Parathyroid adenoma (tissue), 2 donors: ENCODE results near the gene WDR38.

Experiments used
- H2AFZ ChIP-seq: fragments of 300-600 bp; sonication (generic); one replicate; pipeline ENCODE4 v1.7.0; 2017; ENCODE audit warnings: antibody characterized with exemption, mild to moderate bottlenecking
- H3K27ac ChIP-seq: fragments of 300-600 bp; sonication (generic); one replicate; pipeline ENCODE4 v1.7.0; 2017
- H3K27me3 ChIP-seq: fragments of 300-600 bp; sonication (generic); one replicate; pipeline ENCODE4 v1.7.0; 2017; ENCODE audit warnings: low read length; ENCODE audit not compliant: control insufficient read depth, insufficient read depth
- H3K36me3 ChIP-seq: fragments of 300-600 bp; sonication (generic); one replicate; pipeline ENCODE4 v1.7.0; 2017; ENCODE audit warnings: low read length; ENCODE audit not compliant: control insufficient read depth, insufficient read depth
- H3K4me1 ChIP-seq: fragments of 300-600 bp; sonication (generic); one replicate; pipeline ENCODE4 v1.7.0; 2017; ENCODE audit warnings: control low read depth
- H3K4me2 ChIP-seq: fragments of 300-600 bp; sonication (generic); one replicate; pipeline ENCODE4 v1.7.0; 2017; ENCODE audit warnings: low read length
- H3K4me3 ChIP-seq: fragments of 300-600 bp; sonication (generic); one replicate; pipeline ENCODE4 v1.7.0; 2017; ENCODE audit warnings: low read depth, low read length
- H3K79me2 ChIP-seq: fragments of 300-600 bp; sonication (generic); one replicate; pipeline ENCODE4 v1.7.0; 2017; ENCODE audit warnings: control low read depth
- H3K9ac ChIP-seq: fragments of 300-600 bp; sonication (generic); one replicate; pipeline ENCODE4 v1.7.0; 2017; ENCODE audit warnings: mild to moderate bottlenecking
- H3K9me3 ChIP-seq: fragments of 300-600 bp; sonication (generic); one replicate; pipeline ENCODE4 v1.7.0; 2017; ENCODE audit warnings: low read length; ENCODE audit not compliant: control insufficient read depth
- TF ChIP-seq, protein P1 (sequence below): fragments of 300-600 bp; sonication (generic); IDR thresholded peaks from one replicate; pipeline ENCODE4 v1.7.0; 2017; ENCODE audit warnings: antibody characterized with exemption, mild to moderate bottlenecking
- donor health status: primary hyperparathyroidism.

Gene WDR38

DNA sequence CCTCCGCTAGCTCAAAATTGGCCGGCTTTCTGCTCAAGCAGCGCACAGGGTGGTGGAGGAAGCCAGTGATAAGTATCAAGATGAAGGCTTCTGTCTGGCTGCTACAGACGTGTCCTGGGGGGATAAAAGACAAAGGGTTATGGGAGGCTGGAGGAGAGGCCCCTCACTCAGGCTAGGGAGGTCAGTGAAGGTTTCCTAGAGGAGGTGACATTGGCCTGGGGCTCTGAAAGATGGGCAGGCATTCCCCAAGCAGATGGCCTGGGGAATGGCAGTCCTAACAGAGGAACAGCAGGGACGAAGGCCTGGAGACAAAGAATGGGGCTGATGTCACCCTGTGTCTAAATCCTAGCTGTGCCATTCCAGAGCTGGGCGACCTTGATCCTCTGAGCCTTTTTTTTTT lies 44.0 kb upstream of the WDR38 start:
- Histone ChIP-seq H3K27me3 (no peaks in the 10 kb centered on the region), H3K36me3 (no peaks in the 10 kb centered on the region), H3K27ac (no peak overlapping the region), H3K9me3 (no peaks in the 10 kb centered on the region), H3K4me2 (no peak overlapping the region), H2AFZ (no peak overlapping the region), H3K4me1 (no peaks in the 10 kb centered on the region), H3K9ac (no peak overlapping the region), H3K79me2 (no peaks in the 10 kb centered on the region), H3K4me3 (no peak overlapping the region)
- TF ChIP-seq, protein P1, sequence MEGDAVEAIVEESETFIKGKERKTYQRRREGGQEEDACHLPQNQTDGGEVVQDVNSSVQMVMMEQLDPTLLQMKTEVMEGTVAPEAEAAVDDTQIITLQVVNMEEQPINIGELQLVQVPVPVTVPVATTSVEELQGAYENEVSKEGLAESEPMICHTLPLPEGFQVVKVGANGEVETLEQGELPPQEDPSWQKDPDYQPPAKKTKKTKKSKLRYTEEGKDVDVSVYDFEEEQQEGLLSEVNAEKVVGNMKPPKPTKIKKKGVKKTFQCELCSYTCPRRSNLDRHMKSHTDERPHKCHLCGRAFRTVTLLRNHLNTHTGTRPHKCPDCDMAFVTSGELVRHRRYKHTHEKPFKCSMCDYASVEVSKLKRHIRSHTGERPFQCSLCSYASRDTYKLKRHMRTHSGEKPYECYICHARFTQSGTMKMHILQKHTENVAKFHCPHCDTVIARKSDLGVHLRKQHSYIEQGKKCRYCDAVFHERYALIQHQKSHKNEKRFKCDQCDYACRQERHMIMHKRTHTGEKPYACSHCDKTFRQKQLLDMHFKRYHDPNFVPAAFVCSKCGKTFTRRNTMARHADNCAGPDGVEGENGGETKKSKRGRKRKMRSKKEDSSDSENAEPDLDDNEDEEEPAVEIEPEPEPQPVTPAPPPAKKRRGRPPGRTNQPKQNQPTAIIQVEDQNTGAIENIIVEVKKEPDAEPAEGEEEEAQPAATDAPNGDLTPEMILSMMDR: no peak

DNA sequence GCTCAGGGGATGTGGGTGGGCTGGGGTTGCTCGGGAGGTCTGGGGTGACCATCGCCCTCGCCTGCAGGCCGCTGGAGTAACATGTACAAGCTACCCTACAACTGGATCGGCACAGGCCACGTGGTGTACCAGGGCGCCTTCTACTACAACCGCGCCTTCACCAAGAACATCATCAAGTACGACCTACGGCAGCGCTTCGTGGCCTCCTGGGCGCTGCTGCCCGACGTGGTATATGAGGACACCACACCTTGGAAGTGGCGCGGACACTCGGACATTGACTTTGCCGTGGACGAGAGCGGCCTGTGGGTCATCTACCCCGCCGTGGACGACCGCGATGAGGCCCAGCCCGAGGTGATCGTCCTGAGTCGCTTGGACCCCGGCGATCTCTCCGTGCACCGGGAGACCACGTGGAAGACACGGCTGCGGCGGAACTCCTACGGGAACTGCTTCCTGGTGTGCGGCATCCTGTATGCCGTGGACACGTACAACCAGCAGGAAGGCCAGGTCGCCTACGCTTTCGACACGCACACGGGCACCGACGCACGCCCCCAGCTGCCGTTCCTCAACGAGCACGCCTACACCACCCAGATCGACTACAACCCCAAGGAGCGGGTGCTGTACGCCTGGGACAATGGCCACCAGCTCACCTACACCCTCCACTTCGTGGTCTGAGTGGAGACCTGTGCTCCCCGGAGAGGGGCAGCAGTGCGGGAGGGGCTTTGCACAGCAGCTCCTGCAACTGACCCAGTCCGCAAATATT lies 43.3 kb upstream of the WDR38 start:
- TF ChIP-seq, protein P1: no peak
- H3K9ac ChIP-seq: no peak overlapping the region

DNA sequence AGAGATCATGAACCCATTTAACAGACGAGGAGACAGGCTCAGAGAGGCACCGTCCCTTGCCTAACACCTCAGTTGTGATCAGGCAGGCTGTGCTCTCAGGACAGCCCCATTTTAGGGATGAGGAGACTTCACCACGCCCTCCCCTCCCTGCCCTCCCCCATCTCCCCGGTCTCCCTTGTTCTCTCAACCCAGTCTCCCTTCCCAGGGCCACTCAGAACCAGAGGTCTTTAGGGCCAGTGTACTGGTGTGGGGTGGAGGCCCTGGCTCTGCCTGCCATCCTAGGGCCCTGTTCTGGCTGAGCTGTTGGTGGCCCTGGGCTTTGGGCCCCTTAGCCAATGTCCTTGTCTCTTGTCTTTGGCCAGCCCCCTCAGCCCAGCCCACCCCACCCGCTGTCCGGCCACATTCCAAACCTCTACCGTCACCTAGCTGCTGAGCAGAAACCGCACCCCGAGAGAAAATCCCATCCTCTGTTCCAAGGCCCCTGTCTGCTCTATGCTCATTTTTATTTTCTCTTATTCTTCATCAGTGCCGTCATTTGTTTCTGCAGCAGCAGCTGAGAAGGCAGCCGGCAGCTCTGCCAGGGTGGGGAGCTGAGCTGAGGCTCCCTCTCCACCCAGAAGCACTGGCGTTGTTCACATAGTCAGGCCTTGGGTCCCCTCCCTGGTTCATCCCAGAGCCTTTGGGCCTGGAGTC lies 42.5 kb upstream of the WDR38 start:
- Histone ChIP-seq H3K79me2 (no peaks in the 10 kb centered on the region), H3K4me2 (no peak overlapping the region), H3K27me3 (no peaks in the 10 kb centered on the region), H2AFZ (no peak overlapping the region), H3K9me3 (no peaks in the 10 kb centered on the region), H3K36me3 (no peaks in the 10 kb centered on the region), H3K4me1 (no peaks in the 10 kb centered on the region), H3K27ac (no peak overlapping the region), H3K9ac (no peak overlapping the region), H3K4me3 (no peak overlapping the region)
- TF ChIP-seq, protein P1: no peak

More for the DNA sequence above, 43.3 kb upstream of the WDR38 start:
- no peak overlapping the region for H3K4me2 ChIP-seq
- no peak overlapping the region for H2AFZ ChIP-seq
- H3K36me3 ChIP-seq: no peaks in the 10 kb centered on the region
- H3K4me1 ChIP-seq: no peaks in the 10 kb centered on the region
- no peak overlapping the region for H3K4me3 ChIP-seq
- H3K79me2 ChIP-seq: no peaks in the 10 kb centered on the region
- no peaks in the 10 kb centered on the region for H3K9me3 ChIP-seq
- H3K27ac ChIP-seq: no peak overlapping the region
- no peaks in the 10 kb centered on the region for H3K27me3 ChIP-seq

DNA sequence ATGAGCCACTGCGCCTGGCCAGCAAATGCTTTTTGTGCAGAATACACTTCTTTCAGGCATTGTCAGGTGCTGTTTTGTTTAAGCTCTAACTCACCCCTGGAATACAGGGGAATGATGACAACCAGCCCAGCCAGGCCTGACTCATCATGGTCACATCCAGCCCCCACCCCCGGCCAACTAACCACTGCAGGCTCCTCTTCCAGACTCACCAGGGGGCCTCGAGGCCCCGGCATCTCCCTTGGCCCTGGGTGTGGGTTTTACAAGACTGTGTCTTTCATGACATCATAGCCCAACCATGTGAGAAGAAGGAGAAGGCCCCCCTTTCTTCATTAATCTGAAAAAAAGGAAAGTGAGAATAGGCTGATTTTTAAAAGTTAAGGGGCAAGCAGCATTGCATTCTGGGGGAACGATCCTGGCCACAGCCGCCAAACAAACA lies 40.8 kb upstream of the WDR38 start:
- Histone ChIP-seq H3K4me1 (no peaks in the 10 kb centered on the region), H3K27ac (no peak overlapping the region), H3K4me2 (no peak overlapping the region), H3K36me3 (no peaks in the 10 kb centered on the region), H3K79me2 (no peaks in the 10 kb centered on the region), H3K4me3 (no peak overlapping the region), H3K9ac (no peak overlapping the region), H3K27me3 (no peaks in the 10 kb centered on the region), H2AFZ (no peak overlapping the region), H3K9me3 (no peaks in the 10 kb centered on the region)
- TF ChIP-seq, protein P1: no peak
